ENCODE data around the gene DLX2. TPM values are rescaled to one million over a fixed set of nuclear protein-coding genes. Genes with fewer than 3 reads are reported as not detected.

DLX2 gene
- total RNA-seq, 2 donors from 2014 or later, result 0.45 TPM; not detected in 1

DNA sequence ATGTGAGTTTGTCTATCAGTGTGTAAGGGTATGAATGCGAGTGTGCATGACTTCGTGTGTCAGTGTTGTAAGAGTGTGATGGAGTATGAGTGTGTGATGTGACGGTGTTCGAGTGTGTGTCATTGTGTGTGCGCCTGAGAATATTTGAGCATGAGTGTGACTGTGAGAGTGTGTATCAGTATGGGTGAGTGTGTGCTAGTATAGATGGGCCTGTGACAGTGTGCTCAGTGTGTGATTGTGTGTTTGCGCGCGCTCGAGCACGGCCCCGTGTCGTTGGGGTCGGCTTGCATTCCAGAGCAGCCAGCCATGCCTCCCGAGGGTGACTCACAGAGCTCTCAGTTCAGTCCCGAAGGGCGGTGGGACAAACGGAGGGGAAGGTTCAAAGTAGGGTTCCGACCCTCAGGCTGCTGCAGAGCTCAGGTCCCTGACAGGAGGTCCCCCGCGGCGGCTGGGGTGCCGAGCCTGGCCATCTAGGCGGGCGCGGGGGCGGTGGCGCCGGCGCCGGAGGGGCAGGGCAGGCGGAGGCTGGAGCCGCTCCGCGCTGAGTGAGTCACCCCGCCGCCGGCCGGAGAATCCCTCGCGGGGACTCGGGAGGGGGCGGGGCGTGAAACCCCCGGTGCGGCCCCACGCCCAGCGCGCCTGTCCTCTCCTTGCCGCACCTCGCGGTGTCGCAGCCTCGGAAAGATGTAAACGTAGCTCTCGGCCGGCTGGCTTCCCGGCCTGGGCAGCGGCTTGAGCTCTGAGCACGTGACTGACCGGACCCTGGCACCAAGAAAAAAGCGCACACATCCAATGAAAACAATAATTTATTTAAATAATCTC, 3.8 kb downstream of the DLX2 start:
- intact Hi-C loops (cut with DNase I), result no loop called here
- Histone ChIP-seq H3K4me1 (replicated peaks) (peaks cover 20% of the 10 kb centered on the region), H3K36me3 (no peaks in the 10 kb centered on the region), H3K27me3 (replicated peaks; ENCODE audit: insufficient read depth) (peaks cover 69% of the 10 kb centered on the region), H3K27ac (no peak overlapping the region), H3K9me3 (no peaks in the 10 kb centered on the region), H3K4me3 (no peak overlapping the region)
- no peak for DNase-seq (ENCODE audit: low spot score)
- no peak for TF ChIP-seq CTCF (IDR thresholded peaks at IDR 0.05)
- no peak for TF ChIP-seq POLR2AphosphoS5 (IDR thresholded peaks at IDR 0.05)
- 8% methylated on average over 43 of the region's 61 CpGs for WGBS

- Histone ChIP-seq H3K36me3 (no peaks in the 10 kb centered on the region), H3K4me3 (no peak overlapping the region), H3K27me3 (replicated peaks; ENCODE audit: insufficient read depth) (peaks cover 71% of the 10 kb centered on the region), H3K4me1 (replicated peaks) (peaks cover 20% of the 10 kb centered on the region), H3K9me3 (no peaks in the 10 kb centered on the region), H3K27ac (no peak overlapping the region)
- DNase-seq (ENCODE audit: low spot score), result no peak
- WGBS, result 60% methylated on average over 1 of the region's 1 CpG
- TF ChIP-seq POLR2AphosphoS5 (IDR thresholded peaks at IDR 0.05), result no peak
- no peak for TF ChIP-seq CTCF (IDR thresholded peaks at IDR 0.05)
- TF ChIP-seq POLR2A (IDR thresholded peaks at IDR 0.05), result no peak
- intact Hi-C loops (cut with DNase I), result no loop called here
Observed at GRCh38 chr2:172098287-172098649, 4.4 kb downstream of the DLX2 start.

GRCh38 chr2:172097557-172098131, 5.1 kb downstream of the DLX2 start:
- no peaks in the 10 kb centered on the region for H3K9me3 ChIP-seq
- peaks cover 17% of the 10 kb centered on the region for H3K4me1 ChIP-seq (replicated peaks)
- 25% methylated on average over 9 of the region's 9 CpGs for WGBS
- no peak overlapping the region for H3K27ac ChIP-seq
- DNase-seq (ENCODE audit: low spot score), result no peak
- TF ChIP-seq POLR2AphosphoS5 (IDR thresholded peaks at IDR 0.05), result no peak
- no peak for TF ChIP-seq POLR2A (IDR thresholded peaks at IDR 0.05)
- TF ChIP-seq CTCF (IDR thresholded peaks at IDR 0.05), result no peak
- no peak overlapping the region for H3K4me3 ChIP-seq
- intact Hi-C loops (cut with DNase I), result no loop called here
- peaks cover 70% of the 10 kb centered on the region for H3K27me3 ChIP-seq (replicated peaks; ENCODE audit: insufficient read depth)
- H3K36me3 ChIP-seq, result no peaks in the 10 kb centered on the region

GRCh38 chr2:172096626-172097547, 5.8 kb downstream of the DLX2 start:
- TF ChIP-seq POLR2A (IDR thresholded peaks at IDR 0.05), result no peak
- intact Hi-C loops (cut with DNase I), result no loop called here
- H3K27ac ChIP-seq, result no peak overlapping the region
- no peak for DNase-seq (ENCODE audit: low spot score)
- no peaks in the 10 kb centered on the region for H3K36me3 ChIP-seq
- H3K4me3 ChIP-seq, result no peak overlapping the region
- no peaks in the 10 kb centered on the region for H3K9me3 ChIP-seq
- peaks cover 72% of the 10 kb centered on the region for H3K27me3 ChIP-seq (replicated peaks; ENCODE audit: insufficient read depth)
- peaks cover 13% of the 10 kb centered on the region for H3K4me1 ChIP-seq (replicated peaks)
- WGBS, result 2% methylated on average over 55 of the region's 55 CpGs

DNA sequence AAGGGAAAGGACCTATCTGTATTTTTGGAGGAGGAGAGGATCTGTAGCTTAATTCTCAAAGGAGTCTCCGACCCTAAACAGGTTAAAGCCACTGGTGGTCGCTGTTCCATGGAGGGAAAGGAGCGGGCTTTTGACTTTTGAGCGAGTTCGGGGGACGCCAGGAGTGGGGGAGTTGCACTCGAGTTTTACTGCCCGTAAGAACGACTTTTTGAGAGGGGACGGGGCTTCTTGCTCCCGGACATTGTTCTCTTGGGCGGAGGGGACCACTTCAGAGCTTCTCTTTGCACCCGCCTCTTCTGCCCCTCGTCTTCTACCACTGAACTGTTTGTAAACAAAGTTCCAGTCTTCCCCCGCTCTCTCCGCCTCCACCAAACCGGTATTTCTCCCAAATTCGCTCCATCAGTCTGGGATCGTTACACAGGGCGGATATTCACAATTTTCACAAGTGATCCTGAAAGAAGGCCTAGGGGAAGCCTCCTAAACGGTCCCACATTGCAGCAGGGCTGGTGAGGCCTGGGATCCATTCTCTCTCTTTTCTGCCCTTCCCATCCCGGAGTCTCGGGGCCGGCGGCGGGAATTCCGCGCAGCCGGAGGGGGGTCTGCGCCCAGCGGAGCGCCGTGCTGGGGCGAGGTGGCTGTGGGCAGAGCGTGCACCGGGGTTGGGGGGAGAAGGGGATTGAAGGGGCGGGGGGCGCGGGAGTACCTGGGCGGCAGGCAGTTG, 6.6 kb downstream of the DLX2 start:
- no peak for TF ChIP-seq POLR2A (IDR thresholded peaks at IDR 0.05)
- TF ChIP-seq POLR2AphosphoS5 (IDR thresholded peaks at IDR 0.05), result no peak
- TF ChIP-seq CTCF (IDR thresholded peaks at IDR 0.05), result no peak
- Histone ChIP-seq H3K27me3 (replicated peaks; ENCODE audit: insufficient read depth) (peaks cover 73% of the 10 kb centered on the region), H3K4me1 (replicated peaks) (peaks cover 13% of the 10 kb centered on the region), H3K27ac (no peak overlapping the region), H3K36me3 (no peaks in the 10 kb centered on the region), H3K9me3 (no peaks in the 10 kb centered on the region), H3K4me3 (no peak overlapping the region)
- DNase-seq (ENCODE audit: low spot score), result no peak
- intact Hi-C loops (cut with DNase I), result no loop called here
- WGBS, result 5% methylated on average over 40 of the region's 40 CpGs
